BJ (cell line): ENCODE results near the gene MRPS9. TPM values are rescaled to one million over a fixed set of nuclear protein-coding genes. Genes with fewer than 3 reads are reported as not detected.

Experiments used
- CTCF ChIA-PET: fragments of 350-600 bp; formaldehyde crosslinking; extraction: SDS; loops from one replicate; lab custom pipeline; 2021; ENCODE audit warnings: antibody characterized with exemption, inconsistent platforms; lab: Yijun Ruan, JAX
- POLR2A ChIA-PET: fragments of 300-600 bp; sonication (Branson Sonifier 250); formaldehyde crosslinking; extraction: SDS; loops from one replicate; lab custom pipeline; 2021; ENCODE audit warnings: antibody characterized with exemption; lab: Charles Lee
- DNase-seq: peaks from one replicate; pipeline ENCODE4 v3.0.0-alpha.2; 2011; ENCODE audit warnings: low read depth
- H3K27me3 ChIP-seq: 2 replicates; pipeline ENCODE4 v1.6.0; 2011; ENCODE audit warnings: low read length; ENCODE audit not compliant: control insufficient read depth, insufficient read depth
- H3K36me3 ChIP-seq: 2 replicates; pipeline ENCODE4 v1.5.1; 2011; ENCODE audit warnings: low read length; ENCODE audit not compliant: control insufficient read depth, insufficient read depth
- H3K4me3 ChIP-seq: 2 replicates; pipeline ENCODE4 v1.5.1; 2011; ENCODE audit warnings: low read depth, mild to moderate bottlenecking, control low read depth, low read length
- polyA plus RNA-seq: library from polyadenylated mRNA; depleted of rRNA; stranded (reverse); fragments of >200 nt; gene quantifications from 2 replicates; pipeline ENCODE4 v1.2.3, GENCODE V29; 2011
- TF ChIP-seq, protein P1 (sequence below): IDR thresholded peaks from 2 replicates; pipeline ENCODE4 v1.5.1; 2011; ENCODE audit warnings: low read depth, mild to moderate bottlenecking, control low read depth, inconsistent platforms, low read length, moderate library complexity; ENCODE audit not compliant: insufficient read depth

The MRPS9 gene
- polyA plus RNA-seq, 1 experiment, result 19.3 TPM

GRCh38 chr2:105073591-105073990 lies 35.7 kb downstream of the MRPS9 start:
- H3K36me3 ChIP-seq, result no peaks in the 10 kb centered on the region
- ChIA-PET POLR2A (no interaction called here), CTCF (no interaction called here)
- no peak for DNase-seq
- H3K4me3 ChIP-seq, result no peak overlapping the region
- TF ChIP-seq, protein P1, sequence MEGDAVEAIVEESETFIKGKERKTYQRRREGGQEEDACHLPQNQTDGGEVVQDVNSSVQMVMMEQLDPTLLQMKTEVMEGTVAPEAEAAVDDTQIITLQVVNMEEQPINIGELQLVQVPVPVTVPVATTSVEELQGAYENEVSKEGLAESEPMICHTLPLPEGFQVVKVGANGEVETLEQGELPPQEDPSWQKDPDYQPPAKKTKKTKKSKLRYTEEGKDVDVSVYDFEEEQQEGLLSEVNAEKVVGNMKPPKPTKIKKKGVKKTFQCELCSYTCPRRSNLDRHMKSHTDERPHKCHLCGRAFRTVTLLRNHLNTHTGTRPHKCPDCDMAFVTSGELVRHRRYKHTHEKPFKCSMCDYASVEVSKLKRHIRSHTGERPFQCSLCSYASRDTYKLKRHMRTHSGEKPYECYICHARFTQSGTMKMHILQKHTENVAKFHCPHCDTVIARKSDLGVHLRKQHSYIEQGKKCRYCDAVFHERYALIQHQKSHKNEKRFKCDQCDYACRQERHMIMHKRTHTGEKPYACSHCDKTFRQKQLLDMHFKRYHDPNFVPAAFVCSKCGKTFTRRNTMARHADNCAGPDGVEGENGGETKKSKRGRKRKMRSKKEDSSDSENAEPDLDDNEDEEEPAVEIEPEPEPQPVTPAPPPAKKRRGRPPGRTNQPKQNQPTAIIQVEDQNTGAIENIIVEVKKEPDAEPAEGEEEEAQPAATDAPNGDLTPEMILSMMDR, result no peak
- H3K27me3 ChIP-seq, result no peaks in the 10 kb centered on the region

- H3K27me3 ChIP-seq, result no peaks in the 10 kb centered on the region
- ChIA-PET CTCF (no interaction called here), POLR2A (no interaction called here)
- no peaks in the 10 kb centered on the region for H3K36me3 ChIP-seq
- no peak overlapping the region for H3K4me3 ChIP-seq
- no peak for DNase-seq
- TF ChIP-seq, protein P1, result no peak
Measured at GRCh38 chr2:105076121-105076520, 38.3 kb downstream of the MRPS9 start.

- H3K36me3 ChIP-seq, result no peaks in the 10 kb centered on the region
- TF ChIP-seq, protein P1, result no peak
- no peak for DNase-seq
- H3K27me3 ChIP-seq, result no peaks in the 10 kb centered on the region
- CTCF ChIA-PET, result no interaction called here
- H3K4me3 ChIP-seq, result no peak overlapping the region
- POLR2A ChIA-PET, result no interaction called here
Measured at GRCh38 chr2:105078906-105079495, 41.1 kb downstream of the MRPS9 start.

- Histone ChIP-seq H3K4me3 (no peak overlapping the region), H3K36me3 (no peaks in the 10 kb centered on the region), H3K27me3 (no peaks in the 10 kb centered on the region)
- ChIA-PET CTCF (interaction anchor here (1.3 kb wide), 1 partner anchor 157 kb away, joined by 4 read pairs; no protein-coding TSS in a partner anchor), POLR2A (no interaction called here)
- no peak for DNase-seq
- TF ChIP-seq, protein P1, result no peak
Measured at GRCh38 chr2:105080461-105080860, 42.6 kb downstream of the MRPS9 start.

DNA sequence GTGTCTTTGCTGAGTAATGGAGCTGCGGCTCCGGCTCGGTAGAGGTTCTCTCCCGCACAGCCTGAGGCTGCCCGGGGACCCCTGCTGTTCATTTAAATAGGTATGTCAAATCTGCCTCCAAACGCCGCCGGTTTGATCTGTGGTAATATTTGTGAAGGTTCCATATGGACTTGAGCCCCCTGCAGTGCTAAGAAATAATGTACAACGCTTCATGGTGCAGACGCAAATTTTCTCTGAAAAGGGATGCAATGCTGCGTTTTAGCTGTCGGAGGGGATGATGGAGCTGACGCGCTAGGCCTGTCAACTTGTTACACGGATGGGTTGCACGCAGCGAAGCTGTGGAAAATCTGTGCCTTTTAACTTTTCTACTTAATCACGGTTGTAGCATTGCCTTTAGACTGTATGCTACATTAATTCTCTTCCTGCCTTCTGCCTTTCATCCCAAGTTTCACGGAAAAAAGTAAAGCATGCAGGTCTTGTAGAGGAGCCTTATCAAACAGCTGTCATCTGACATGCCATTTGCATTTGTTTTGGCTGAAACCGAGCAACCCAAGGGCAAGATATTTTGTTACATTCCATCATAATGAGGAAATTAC lies 43.2 kb downstream of the MRPS9 start:
- ChIA-PET POLR2A (no interaction called here), CTCF (interaction anchor here (0.7 to 1.3 kb wide), 2 partner anchors 9 to 156 kb away, joined by 3 to 4 read pairs; no protein-coding TSS in a partner anchor)
- no peak for DNase-seq

More for the DNA sequence above, 43.2 kb downstream of the MRPS9 start:
- Histone ChIP-seq H3K27me3 (no peaks in the 10 kb centered on the region), H3K36me3 (no peaks in the 10 kb centered on the region), H3K4me3 (no peak overlapping the region)
- TF ChIP-seq, protein P1, result no peak
